Ovary (tissue), 9 donors: ENCODE measurements around the gene ZSWIM6. TPM values are rescaled to one million over a fixed set of nuclear protein-coding genes. Genes with fewer than 3 reads are reported as not detected.

Experiments
- DNase-seq, 5 donors: peaks; one replicate each; pipeline ENCODE4 v3.0.0-alpha.2; 2019 to 2020
- H3K27ac ChIP-seq, 2 donors: fragments of 200-600 bp; one replicate each; pipeline versions ENCODE4 v1.5.1 to v1.8.0; 2019 to 2022
- H3K27me3 ChIP-seq: fragments of 200-600 bp; one replicate; pipeline ENCODE4 v1.8.0; 2022
- H3K36me3 ChIP-seq: fragments of 200-600 bp; sonication (generic); one replicate; pipeline ENCODE4 v1.5.1; 2019
- H3K4me1 ChIP-seq: one replicate; pipeline ENCODE4 v1.8.1; 2013; ENCODE audit warnings: mild to moderate bottlenecking, moderate library complexity; ENCODE audit not compliant: insufficient read depth
- H3K4me3 ChIP-seq: fragments of 200-600 bp; sonication (generic); one replicate; pipeline ENCODE4 v1.5.1; 2017
- H3K9me3 ChIP-seq, 2 donors: fragments of 200-600 bp in 1 of 2; sonication (generic) in 1 of 2; one replicate each; pipeline versions ENCODE4 v1.5.1 to v1.8.1; 2013 to 2019; ENCODE audit warnings: mild to moderate bottlenecking in 1 of 2, moderate library complexity in 1 of 2
- EP300 ChIP-seq: sonication (generic); formaldehyde crosslinking; IDR thresholded peaks from one replicate; pipeline ENCODE4 v1.6.1; 2017; ENCODE audit warnings: antibody characterized with exemption
- POLR2A ChIP-seq: fragments of 450-650 bp; IDR thresholded peaks from one replicate; pipeline ENCODE4 v1.6.1; 2017; ENCODE audit warnings: antibody characterized with exemption, mild to moderate bottlenecking, moderate library complexity
- WGBS, 3 donors: extraction: QIAGEN DNeasy Blood & Tissue Kit in 1 of 3; methylation state at CpG; one replicate each; pipeline versions ENCODE4 v1.1.5 to v1.1.7; 2013 to 2017; 5-methylcytosine and 5-hydroxymethylcytosine counted together
- intact Hi-C, 4 donors: fragments of 100-400 bp; cut with DNase I; formaldehyde crosslinking; loops; one replicate each; pipeline versions ENCODE4 v1.11.0 to v1.15.1; 2022 to 2023
- polyA plus RNA-seq, 2 donors: library from polyadenylated mRNA; stranded (reverse); fragments of 200-250 nt in 1 of 2; fragments of 350-450 nt in 1 of 2; fragmentation: Illumina TruSeq in 1 of 2; extraction: RNeasy Lipid Tissue Mini Kit (QIAGEN cat#74804) in 1 of 2; gene quantifications; one replicate each; pipeline ENCODE4 v1.2.3, GENCODE V29; 2013 to 2014
- total RNA-seq, 7 donors: library from RNA; depleted of rRNA in 2 of 7; stranded (reverse); fragments of >200 nt in 2 of 7; fragmentation: NEBNext Ultra II Directional in 3 of 7; extraction: Animal tissue kit (Norgen Biotek cat#: 25700) in 3 of 7; gene quantifications; one replicate each; pipeline versions ENCODE4 v1.1.0 to v1.2.4, GENCODE V29; 2016 to 2023
- TF ChIP-seq, protein P1 (sequence below), 3 donors: fragments of 450-650 bp in 2 of 3; fragments of 200-600 bp in 1 of 3; IDR thresholded peaks; one replicate each; pipeline versions ENCODE4 v1.5.1 to v1.8.0; 2016 to 2022; ENCODE audit warnings: antibody characterized with exemption in 3 of 3, mild to moderate bottlenecking in 1 of 3
- donor health status: DM: no; HTN: no; CAD: no; lungs with moderate emphysema.
- donor health status: DM: no; HTN: no; CAD: no.
- donor health status: Bipolar disorder and iron deficiency.
- donor health status: DM: yes; HTN: yes; CAD: no.
- donor health status: DM: no; HTN: no; CAD: no.
- donor health status: DM: yes; HTN: yes; CAD: no.

Gene ZSWIM6
- total and polyA plus RNA-seq, 9 donors = 4.1 to 15.3 (median 10.6) TPM

DNA sequence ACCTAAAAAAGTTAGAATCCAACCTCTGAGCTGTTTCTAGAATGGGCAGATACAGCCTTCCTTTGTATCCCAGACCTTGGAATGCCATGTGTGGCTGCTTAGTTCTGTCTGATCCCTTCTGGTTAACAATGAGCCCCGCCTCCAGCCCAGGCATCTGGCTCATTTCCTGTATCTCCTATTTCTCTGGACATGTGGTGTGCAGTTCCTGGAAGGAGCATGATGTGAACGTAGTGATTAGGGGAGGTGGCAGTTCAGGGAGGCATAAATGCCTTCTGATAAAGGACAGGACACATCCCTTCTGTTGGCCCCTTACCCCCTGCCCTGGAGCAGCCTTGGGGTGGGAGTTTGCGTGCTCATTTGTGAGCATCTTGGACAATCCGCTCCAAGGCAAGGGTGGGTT lies 243.0 kb downstream of the ZSWIM6 start:
- Histone ChIP-seq H3K27me3 (no peaks in the 10 kb centered on the region), H3K9me3 (no peaks in the 10 kb centered on the region), H3K4me1 (no peaks in the 10 kb centered on the region), H3K27ac (no peak overlapping the region), H3K4me3 (no peak overlapping the region), H3K36me3 (no peaks in the 10 kb centered on the region)
- intact Hi-C loops = no loop called here
- 73 to 74% (median 73%) methylated on average over 4 of the region's 4 CpGs for WGBS, 3 donors
- TF ChIP-seq EP300 = no peak
- no peak for TF ChIP-seq POLR2A
- TF ChIP-seq, protein P1, sequence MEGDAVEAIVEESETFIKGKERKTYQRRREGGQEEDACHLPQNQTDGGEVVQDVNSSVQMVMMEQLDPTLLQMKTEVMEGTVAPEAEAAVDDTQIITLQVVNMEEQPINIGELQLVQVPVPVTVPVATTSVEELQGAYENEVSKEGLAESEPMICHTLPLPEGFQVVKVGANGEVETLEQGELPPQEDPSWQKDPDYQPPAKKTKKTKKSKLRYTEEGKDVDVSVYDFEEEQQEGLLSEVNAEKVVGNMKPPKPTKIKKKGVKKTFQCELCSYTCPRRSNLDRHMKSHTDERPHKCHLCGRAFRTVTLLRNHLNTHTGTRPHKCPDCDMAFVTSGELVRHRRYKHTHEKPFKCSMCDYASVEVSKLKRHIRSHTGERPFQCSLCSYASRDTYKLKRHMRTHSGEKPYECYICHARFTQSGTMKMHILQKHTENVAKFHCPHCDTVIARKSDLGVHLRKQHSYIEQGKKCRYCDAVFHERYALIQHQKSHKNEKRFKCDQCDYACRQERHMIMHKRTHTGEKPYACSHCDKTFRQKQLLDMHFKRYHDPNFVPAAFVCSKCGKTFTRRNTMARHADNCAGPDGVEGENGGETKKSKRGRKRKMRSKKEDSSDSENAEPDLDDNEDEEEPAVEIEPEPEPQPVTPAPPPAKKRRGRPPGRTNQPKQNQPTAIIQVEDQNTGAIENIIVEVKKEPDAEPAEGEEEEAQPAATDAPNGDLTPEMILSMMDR (IDR thresholded peaks at IDR 0.05) = no peak
- DNase-seq = no peak

DNA sequence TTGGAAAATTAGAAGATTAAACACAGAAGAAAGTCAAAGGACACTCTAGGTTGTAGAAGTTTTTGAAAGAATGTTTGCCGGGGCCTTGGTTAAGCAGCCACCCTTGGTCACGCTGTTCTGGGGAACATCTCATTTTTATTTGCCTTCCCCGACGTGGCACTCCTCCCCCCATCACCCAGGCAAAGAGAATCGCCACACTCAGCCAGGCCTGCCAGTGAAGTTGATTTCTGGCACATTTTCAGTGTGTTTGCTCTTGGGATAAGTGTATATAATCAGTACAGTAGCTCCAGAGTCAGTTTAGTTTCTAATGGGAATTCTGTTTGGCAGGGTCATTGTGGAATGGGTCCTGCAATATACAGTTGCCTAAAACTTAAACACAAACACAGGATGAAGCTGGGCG lies 243.5 kb downstream of the ZSWIM6 start:
- TF ChIP-seq EP300 (no peak), POLR2A (no peak)
- TF ChIP-seq, protein P1 (IDR thresholded peaks at IDR 0.05) = no peak
- Histone ChIP-seq H3K9me3 (no peaks in the 10 kb centered on the region), H3K27me3 (no peaks in the 10 kb centered on the region), H3K36me3 (no peaks in the 10 kb centered on the region), H3K27ac (no peak overlapping the region), H3K4me3 (no peak overlapping the region), H3K4me1 (no peaks in the 10 kb centered on the region)
- WGBS, 3 donors = 92 to 96% (median 93%) methylated on average over 6 of the region's 6 CpGs
- no peak for DNase-seq
- intact Hi-C loops = no loop called here

DNA sequence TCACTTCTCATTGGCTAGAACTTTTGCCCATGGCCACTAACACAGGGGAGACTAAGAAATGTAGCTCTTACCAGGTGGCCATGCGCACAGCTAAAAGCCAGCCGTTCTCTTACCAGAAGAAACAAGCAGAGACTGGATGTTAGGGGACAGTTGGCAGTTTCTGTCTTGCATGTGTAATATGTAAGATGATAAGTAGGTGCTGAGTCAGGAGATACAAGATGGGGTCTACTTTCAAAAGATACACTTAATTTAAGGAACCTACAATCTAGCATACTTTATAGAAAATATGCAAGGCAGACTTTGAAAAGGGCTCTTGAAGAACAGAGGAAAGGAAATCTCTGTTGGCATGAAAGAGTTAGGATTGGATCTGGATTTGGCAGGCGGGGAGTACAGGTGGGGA lies 244.5 kb downstream of the ZSWIM6 start:
- no peak overlapping the region for H3K4me3 ChIP-seq
- no peaks in the 10 kb centered on the region for H3K36me3 ChIP-seq
- TF ChIP-seq POLR2A (no peak), EP300 (no peak)
- TF ChIP-seq, protein P1 (IDR thresholded peaks at IDR 0.05) = no peak
- H3K9me3 ChIP-seq = no peaks in the 10 kb centered on the region
- no peak for DNase-seq
- intact Hi-C loops = no loop called here
- WGBS, 3 donors = 95 to 98% (median 97%) methylated on average over 3 of the region's 3 CpGs
- no peaks in the 10 kb centered on the region for H3K4me1 ChIP-seq
- no peak overlapping the region for H3K27ac ChIP-seq
- no peaks in the 10 kb centered on the region for H3K27me3 ChIP-seq

DNA sequence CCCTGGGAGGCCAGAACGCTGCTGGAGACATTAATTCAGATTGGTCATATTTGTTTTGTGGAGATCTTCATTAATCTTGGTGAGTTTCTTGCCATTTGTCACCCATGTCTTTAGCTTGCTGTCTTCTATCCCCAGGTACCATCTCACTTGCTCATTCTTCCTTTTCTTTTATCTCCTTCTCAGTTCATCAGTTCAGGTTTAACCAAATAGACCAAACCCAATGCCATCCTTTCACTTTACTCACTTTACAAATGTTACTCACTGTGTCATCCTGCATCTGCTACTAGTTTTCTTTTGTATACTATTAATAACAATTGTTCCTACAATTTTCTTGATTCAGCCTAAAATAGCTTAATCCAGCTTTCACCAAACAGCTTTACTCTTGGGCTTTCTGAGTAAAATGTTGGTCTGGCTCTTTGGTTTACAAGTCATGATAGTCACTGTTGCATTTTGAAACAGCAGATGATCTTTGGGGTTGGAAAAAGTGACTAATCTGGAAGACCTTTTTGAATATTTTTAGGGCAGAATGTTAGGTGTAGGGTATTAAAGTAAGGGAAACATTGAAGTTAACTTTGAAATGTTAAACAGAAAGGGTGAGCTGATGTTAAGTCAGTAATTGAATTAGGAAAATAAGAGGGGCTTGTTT lies 246.9 kb downstream of the ZSWIM6 start:
- WGBS, 3 donors = 88 to 100% (median 96%) methylated on average over 1 of the region's 1 CpG
- TF ChIP-seq POLR2A (no peak), EP300 (no peak)
- TF ChIP-seq, protein P1 (IDR thresholded peaks at IDR 0.05) = no peak
- Histone ChIP-seq H3K27me3 (no peaks in the 10 kb centered on the region), H3K4me3 (no peak overlapping the region), H3K36me3 (no peaks in the 10 kb centered on the region), H3K27ac (no peak overlapping the region), H3K4me1 (peaks cover 2% of the 10 kb centered on the region), H3K9me3 (no peaks in the 10 kb centered on the region)
- intact Hi-C loops = no loop called here
- no peak for DNase-seq
